Ecto neural progenitor cell (in vitro differentiated cells): ENCODE measurements around the gene AIF1.

Source experiments
- DNase-seq: peaks from one replicate; pipeline ENCODE4 v3.0.0-alpha.2; 2018; ENCODE audit warnings: low spot score

Gene AIF1

DNA sequence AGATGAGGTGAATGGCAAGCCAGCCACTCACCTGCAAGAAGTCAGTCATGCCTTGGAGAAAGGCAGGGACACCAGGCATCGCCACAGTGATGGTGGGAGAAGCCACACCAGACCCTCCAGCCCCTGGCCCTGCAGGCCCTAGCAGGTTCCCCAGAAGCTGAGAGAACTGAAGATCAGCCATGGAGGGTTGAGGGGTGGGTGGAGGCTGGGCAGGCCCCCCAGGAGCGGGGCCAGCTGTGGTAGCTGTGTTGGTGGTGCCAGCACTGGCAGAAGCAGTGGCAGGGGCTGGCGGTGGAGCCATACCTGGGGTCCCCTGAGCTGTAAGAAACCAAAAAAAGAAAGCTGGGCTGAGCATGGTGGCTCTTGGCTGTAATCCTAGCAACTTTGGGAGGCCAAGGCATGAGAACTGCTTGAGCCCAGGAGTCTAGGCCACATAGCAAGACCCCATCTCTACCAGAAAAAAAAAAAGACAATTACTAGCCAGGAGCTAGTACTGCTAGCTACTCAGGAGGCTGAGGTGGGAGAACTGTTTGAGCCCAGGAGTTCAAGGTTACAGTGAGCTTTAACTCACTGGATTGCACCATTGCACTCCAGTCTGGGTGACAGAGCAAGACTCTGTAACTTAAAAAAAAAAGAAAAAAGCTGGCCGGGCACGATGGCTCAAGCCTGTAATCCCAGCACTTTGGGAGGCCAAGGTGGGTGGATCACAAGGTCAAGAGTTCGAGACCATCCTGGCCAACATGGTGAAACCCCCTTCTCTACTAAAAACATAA is 27.9 kb downstream of the AIF1 start:
- DNase-seq, result no peak

GRCh38 chr6:31643818-31644454 is 28.9 kb downstream of the AIF1 start:
- DNase-seq, result no peak

GRCh38 chr6:31645325-31645724 is 30.3 kb downstream of the AIF1 start:
- no peak for DNase-seq

DNA sequence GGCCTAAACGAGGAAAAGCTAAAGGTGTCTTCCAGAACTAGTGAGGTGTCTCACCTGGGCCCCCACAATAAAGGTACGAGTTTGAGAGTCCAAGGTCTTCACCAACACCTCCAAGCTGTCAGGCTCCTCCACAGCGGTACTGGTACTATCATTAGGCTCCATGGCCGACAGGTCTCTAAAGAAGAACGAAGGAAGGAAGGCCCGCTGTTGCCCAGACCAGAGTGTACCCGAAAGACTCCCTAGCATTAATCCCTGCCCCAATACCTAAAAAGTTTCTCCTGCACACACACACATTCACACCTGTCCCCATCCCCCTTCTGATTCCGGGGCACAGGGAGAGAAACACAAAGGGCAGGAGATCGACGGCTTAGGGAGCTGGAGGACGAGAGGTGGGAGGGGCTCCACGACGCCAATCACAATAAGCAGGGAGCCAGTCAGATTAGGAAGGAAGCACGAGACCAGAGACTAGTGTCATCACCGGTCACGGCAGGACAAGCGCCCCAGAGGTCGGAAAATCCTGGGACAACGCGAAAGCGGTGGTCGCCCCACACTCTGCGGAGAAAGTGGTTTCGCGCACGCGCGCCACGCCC is 36.7 kb downstream of the AIF1 start:
- no peak for DNase-seq

DNA sequence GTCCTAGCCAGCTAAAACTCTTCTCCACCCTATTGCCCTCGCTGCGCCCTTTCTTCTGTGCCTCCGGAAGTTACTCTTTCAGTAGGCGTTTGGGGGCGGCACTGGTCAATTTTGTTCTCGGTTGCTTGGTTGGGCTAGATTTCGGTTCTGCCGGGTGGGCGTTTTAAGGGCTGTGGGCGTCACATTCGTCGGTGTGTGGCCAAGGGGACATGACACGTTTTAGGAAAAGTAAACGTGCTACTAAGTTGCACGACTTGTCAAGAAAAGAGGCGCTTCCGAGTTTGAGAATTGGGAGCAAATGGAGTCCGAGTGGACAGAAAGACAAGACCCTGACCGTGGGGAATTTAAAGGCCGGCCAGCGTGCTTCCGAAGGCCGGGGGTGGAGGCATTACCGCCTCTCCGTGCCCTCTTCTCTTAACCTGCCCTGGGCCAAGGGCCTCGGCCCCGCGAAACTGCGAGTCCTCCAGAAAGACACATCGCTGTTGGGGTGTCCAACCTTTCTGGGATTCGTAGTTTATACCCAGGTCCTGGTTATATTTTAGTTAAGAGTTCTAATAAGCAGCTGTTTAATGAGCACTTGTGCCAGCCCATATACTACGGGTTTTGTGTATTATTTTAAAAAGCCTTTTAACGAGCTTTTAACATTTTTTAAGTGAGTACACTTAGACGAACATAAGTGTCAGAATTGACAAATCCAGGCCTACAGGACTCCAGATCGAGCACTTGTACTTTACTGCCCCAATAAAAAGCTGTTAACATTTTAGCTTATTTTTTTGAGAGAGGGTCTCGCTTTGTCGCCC is 38.1 kb downstream of the AIF1 start:
- no peak for DNase-seq

GRCh38 chr6:31654574-31655348 is 39.7 kb downstream of the AIF1 start:
- no peak for DNase-seq

DNA sequence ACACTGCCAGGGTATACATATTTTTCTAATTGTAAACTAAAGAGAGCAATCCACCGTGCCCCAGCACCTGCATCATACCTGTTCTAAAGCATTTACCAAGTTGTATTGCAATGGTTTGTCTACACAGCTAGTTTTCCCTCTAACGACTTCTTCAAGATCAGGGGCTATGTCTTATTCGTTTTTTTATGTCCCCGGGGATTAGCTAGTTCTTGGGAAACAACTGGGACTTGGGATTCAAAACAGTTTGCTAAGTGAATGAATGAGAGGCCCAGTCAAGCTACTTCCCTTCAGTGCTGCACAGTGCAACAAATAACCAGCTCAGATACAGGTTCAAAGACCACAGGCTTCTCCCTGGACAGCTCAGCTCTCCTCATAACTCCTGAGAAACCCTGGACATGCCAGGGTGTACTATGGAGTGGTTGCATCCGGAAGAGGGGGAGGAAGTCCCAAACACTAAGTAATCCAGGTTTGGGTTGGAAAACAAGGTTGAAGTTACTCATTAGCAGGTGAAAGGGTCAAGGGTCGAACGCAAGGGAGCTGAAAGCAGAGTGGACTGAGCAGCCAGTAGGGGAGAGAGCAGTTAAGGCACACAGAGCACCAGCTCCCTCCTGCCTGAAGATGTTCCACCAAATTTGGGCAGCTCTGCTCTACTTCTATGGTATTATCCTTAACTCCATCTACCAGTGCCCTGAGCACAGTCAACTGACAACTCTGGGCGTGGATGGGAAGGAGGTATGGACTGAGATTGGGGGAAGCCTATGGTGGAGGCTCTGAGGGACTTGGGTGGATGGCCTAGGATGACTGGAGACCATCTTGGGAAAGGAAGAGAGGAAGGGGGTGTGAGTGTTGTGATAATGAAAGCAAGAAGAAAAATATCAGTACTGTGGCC is 40.6 kb downstream of the AIF1 start, which contains the start of gene APOM:
TSS of gene APOM (plus strand) at position 546 of the 889 bp plus-strand sequence. CDS start at position 619, 73 bp downstream.
- no peak for DNase-seq

DNA sequence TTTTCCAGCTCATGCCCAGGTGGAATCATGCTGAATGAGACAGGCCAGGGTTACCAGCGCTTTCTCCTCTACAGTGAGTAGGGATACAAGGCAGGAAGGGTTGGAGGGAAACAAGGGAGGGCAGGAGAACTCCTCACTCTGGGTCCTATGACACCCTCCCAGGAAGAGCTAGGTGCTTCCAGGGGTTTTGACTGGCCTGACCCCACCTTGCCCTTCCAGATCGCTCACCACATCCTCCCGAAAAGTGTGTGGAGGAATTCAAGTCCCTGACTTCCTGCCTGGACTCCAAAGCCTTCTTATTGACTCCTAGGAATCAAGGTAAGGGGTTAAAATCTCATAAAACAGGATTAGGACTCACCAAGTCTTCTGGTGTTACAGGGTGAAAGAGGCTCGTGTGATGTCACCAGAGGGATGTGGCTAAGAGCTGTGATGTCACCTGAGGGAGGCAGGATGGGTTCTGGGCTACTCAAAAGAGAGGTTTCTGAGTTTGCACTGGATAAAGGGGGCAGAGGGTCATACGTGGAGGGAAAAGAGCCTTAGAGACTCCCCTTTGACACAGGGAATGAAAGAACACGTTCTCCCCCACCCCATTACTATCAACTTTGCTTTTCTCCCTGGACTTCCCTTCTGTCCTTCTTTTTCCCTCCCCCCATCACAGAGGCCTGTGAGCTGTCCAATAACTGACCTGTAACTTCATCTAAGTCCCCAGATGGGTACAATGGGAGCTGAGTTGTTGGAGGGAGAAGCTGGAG is 42.5 kb downstream of the AIF1 start:
- no peak for DNase-seq

GRCh38 chr6:31658158-31658688 is 43.2 kb downstream of the AIF1 start:
- no peak for DNase-seq

DNA sequence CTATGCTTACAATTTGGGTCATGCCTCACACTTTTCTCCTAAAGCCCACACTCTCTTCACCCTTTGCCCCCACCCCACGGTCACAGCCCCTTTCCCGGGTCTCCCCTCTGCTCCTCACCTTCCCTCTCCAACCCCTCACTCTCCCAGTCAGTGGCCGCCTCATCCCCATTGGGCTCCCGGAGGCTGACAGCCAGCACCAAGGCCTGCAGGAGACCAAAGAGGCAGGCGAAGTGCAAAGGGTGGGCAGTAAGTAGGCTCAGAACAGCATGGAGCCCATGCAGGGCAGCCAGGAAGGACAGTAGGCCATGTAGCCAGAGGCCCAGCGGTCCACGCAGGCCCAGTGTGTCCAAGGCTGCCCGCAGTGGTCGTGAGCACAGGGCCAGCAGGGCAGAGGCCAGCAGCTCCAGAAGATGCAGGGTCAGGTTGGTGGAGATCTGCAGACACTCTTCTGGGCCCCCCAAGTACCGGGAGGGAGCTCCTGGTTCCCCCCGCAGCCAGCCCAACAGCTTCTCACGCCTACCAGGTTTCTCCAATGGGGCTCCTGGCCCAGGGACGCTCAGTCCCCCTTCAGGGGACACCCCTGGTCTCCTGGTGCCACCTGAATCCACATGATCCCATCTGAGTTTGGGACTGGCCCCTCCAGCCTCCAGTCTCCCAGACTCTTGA is 44.1 kb downstream of the AIF1 start:
- no peak for DNase-seq

DNA sequence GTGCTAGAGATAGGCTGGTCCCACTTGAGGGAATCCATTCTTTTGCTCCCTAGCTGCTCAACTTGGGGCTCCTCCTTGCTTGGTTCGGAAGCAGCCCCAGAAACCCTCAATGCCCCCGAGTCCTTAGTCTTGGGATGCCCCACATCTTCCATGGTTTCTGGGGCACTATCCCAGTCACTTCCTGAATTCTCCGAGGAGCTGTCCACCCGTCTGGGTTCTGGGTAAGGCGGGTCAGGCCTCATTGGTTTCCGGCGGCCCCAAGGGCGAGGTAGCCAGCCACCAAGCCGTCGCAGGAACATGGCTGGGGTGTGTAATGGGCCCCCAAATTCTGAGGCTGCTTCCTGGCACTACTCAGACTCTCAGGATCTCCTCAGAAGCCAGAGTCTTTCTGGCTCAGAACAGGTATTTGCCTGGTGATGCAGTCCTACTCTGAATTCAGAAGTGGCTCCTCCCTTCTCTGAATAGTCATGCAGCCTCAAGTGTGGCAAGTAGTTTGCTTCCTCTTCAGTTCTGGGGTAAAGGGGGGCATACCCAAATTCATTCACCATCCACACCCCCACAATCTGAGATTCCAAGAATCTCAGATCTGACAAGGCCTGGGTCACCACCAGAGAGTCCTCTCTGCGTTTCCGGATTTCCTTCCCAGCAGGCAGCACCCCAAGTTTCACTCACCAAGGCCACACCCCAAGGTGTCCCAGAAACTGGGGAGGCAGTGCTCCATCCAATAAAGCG is 44.8 kb downstream of the AIF1 start:
- DNase-seq, result no peak

GRCh38 chr6:31660381-31661261 is 45.6 kb downstream of the AIF1 start, which contains the start of gene C6orf47:
Gene C6orf47 (minus strand): TSS chr6:31660778. CDS start chr6:31659947, 831 bp downstream.
- DNase-seq, result peak; percentile 89

GRCh38 chr6:31661262-31662123 is 46.5 kb downstream of the AIF1 start:
- DNase-seq, result no peak

DNA sequence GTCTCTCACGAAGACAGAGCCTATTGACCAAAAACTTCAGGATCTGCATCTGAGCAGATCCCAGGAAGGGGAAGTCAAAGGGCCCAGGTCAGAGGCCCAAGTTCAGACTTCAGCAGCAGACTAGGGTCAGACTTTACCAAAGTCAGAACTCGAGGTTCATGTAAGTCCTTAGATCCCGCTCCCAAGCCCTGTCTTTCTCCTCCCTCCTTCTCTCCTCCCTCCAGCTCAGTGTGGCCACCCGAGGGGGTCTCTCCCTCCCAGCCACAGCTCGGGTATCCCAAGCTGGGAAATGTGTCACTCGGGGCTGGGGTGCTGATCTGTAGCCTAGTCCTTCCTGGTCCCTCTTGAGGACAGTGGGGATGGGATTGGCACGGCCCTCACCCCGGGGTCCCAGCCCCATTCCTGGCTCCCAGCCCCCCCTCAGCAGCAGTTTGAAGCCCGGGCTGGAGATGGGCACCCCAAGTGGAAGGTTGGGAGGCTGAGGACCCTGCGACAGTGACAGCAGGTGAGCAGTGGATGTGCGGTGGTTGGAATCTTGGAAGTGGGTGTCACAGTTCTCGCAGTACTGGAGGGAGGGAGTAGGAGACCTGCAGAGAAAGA is 47.2 kb downstream of the AIF1 start:
- DNase-seq, result no peak

GRCh38 chr6:31663126-31663960 is 48.3 kb downstream of the AIF1 start:
- DNase-seq, result no peak
